HepG2 (cell line): ENCODE results near the gene ACP1. TPM values are rescaled to one million over a fixed set of nuclear protein-coding genes. Genes with fewer than 3 reads are reported as not detected.

Source experiments
- ATF3 ChIP-seq: sonication (generic); formaldehyde crosslinking; IDR thresholded peaks from 2 replicates; pipeline ENCODE4 v1.4.0; 2020; ENCODE audit warnings: missing genetic modification reagents
- GATA4 ChIP-seq: sonication (generic); IDR thresholded peaks from 2 replicates; pipeline ENCODE4 v1.6.1; 2016; ENCODE audit warnings: antibody characterized with exemption, low read depth, borderline replicate concordance
- HOMEZ ChIP-seq: IDR thresholded peaks from 2 replicates; pipeline ENCODE4 v1.6.1; 2016; ENCODE audit warnings: low read depth
- MAX ChIP-seq: IDR thresholded peaks from 2 replicates; pipeline ENCODE4 v1.6.1; 2012; ENCODE audit warnings: inconsistent platforms
- MBD4 ChIP-seq: IDR thresholded peaks from 2 replicates; pipeline ENCODE4 v1.6.1; 2012; ENCODE audit warnings: low read length, inconsistent platforms, borderline replicate concordance
- MXD4 ChIP-seq: IDR thresholded peaks from 2 replicates; pipeline ENCODE4 v1.6.1; 2016; ENCODE audit warnings: mild to moderate bottlenecking, missing biosample characterization, missing genetic modification reagents
- RAD21 ChIP-seq: fragments of 450-650 bp; formaldehyde crosslinking; IDR thresholded peaks from 2 replicates; pipeline ENCODE4 v1.5.0; 2020; ENCODE audit warnings: mild to moderate bottlenecking
- SKIL ChIP-seq: sonication (generic); formaldehyde crosslinking; IDR thresholded peaks from 2 replicates; pipeline ENCODE4 v1.8.0; 2022; ENCODE audit warnings: missing genetic modification reagents, mild to moderate bottlenecking, moderate library complexity, borderline replicate concordance
- SUZ12 ChIP-seq: fragments of 150-350 bp; IDR thresholded peaks from 2 replicates; pipeline ENCODE4 v1.6.1; 2014; ENCODE audit warnings: low read depth, low read length
- THAP11 ChIP-seq: IDR thresholded peaks from 2 replicates; pipeline ENCODE4 v1.6.1; 2016; ENCODE audit warnings: missing biosample characterization, missing genetic modification reagents
- ZBTB10 ChIP-seq: sonication (generic); formaldehyde crosslinking; IDR thresholded peaks from 2 replicates; pipeline ENCODE4 v1.4.0; 2020; ENCODE audit warnings: missing genetic modification reagents, borderline replicate concordance
- ZFP62 ChIP-seq: sonication (generic); formaldehyde crosslinking; IDR thresholded peaks from 2 replicates; pipeline ENCODE4 v1.4.0; 2020; ENCODE audit warnings: missing genetic modification reagents
- ZHX2 ChIP-seq, 2 experiments: sonication (generic) in 1 of 2; formaldehyde crosslinking in 1 of 2; IDR thresholded peaks; 2 replicates each; pipeline versions ENCODE4 v1.6.1 to v1.9.0; 2014 to 2022; ENCODE audit warnings: antibody characterized with exemption in 1 of 2, borderline replicate concordance in 1 of 2, inconsistent platforms in 1 of 2, low read depth in 1 of 2, missing genetic modification reagents in 1 of 2
- ZNF549 ChIP-seq: sonication (generic); formaldehyde crosslinking; IDR thresholded peaks from 2 replicates; pipeline ENCODE4 v1.5.0; 2020; ENCODE audit warnings: missing genetic modification reagents
- ZNF616 ChIP-seq: sonication (generic); formaldehyde crosslinking; IDR thresholded peaks from 2 replicates; pipeline ENCODE4 v1.5.0; 2020; ENCODE audit warnings: low read depth, mild to moderate bottlenecking, missing genetic modification reagents
- ZNF768 ChIP-seq: sonication (generic); formaldehyde crosslinking; IDR thresholded peaks from 2 replicates; pipeline ENCODE4 v1.4.0; 2020; ENCODE audit warnings: missing genetic modification reagents
- polyA plus RNA-seq, 8 experiments: library from polyadenylated mRNA; depleted of rRNA in 3 of 8; stranded (reverse) in 7 of 8; unstranded in 1 of 8; fragments of >200 nt; fragmentation: Illumina TruSeq in 4 of 8; extraction: Trizol in 4 of 8; gene quantifications; 2 replicates each; pipeline versions ENCODE4 v1.2.1 to v1.2.3, GENCODE V29; 2011 to 2016; ENCODE audit warnings: low read depth in 4 of 8, missing spikeins in 1 of 8, mixed read lengths in 1 of 8; ENCODE audit not compliant: insufficient read depth in 1 of 8
- total RNA-seq, 5 experiments: library from RNA; depleted of rRNA; stranded (reverse); fragments of >200 nt; fragmentation: Illumina TruSeq; extraction: Trizol; gene quantifications; 2 replicates each; pipeline ENCODE4 v1.2.3, GENCODE V29; 2016; ENCODE audit warnings: low read depth in 1 of 5

Gene ACP1
- total and polyA plus RNA-seq, 2 of the 13 experiments (the other 11 are each of a cell fraction or from before 2014, with no cell fraction given) = 246 to 348 TPM

- TF ChIP-seq HOMEZ (0 out of 2 replicates have a peak, but pooled peaks have one; percentile 29), ZHX2 (IDR thresholded peaks at IDR 0.05; ENCODE audit: low read depth) (no peak), ZHX2 (CRISPR knock-in tag; IDR thresholded peaks at IDR 0.05; ENCODE audit: borderline replicate concordance) (no peak), THAP11 (CRISPR knock-in tag) (0 out of 2 replicates have a peak, but pooled peaks have one; percentile 20), MAX (peak; percentile 62), ZFP62 (CRISPR knock-in tag) (no peak), ZNF616 (CRISPR knock-in tag) (no peak), ATF3 (CRISPR knock-in tag) (no peak), MBD4 (no peak), SKIL (no peak), GATA4 (no peak), ZNF768 (no peak), MXD4 (no peak), RAD21 (CRISPR knock-in tag) (peak; percentile 39; the same call in 1 of the 2 replicates), ZBTB10 (no peak), SUZ12 (no peak), ZNF549 (CRISPR knock-in tag) (no peak)
Observed at GRCh38 chr2:246489-247144, 18.1 kb upstream of the ACP1 start (continued).
